ENCODE results near the gene STEAP3. TPM values are rescaled to one million over a fixed set of nuclear protein-coding genes. Genes with fewer than 3 reads are reported as not detected.

STEAP3 gene
- total RNA-seq, 1 experiment from 2014 or later: 6.0 TPM

DNA sequence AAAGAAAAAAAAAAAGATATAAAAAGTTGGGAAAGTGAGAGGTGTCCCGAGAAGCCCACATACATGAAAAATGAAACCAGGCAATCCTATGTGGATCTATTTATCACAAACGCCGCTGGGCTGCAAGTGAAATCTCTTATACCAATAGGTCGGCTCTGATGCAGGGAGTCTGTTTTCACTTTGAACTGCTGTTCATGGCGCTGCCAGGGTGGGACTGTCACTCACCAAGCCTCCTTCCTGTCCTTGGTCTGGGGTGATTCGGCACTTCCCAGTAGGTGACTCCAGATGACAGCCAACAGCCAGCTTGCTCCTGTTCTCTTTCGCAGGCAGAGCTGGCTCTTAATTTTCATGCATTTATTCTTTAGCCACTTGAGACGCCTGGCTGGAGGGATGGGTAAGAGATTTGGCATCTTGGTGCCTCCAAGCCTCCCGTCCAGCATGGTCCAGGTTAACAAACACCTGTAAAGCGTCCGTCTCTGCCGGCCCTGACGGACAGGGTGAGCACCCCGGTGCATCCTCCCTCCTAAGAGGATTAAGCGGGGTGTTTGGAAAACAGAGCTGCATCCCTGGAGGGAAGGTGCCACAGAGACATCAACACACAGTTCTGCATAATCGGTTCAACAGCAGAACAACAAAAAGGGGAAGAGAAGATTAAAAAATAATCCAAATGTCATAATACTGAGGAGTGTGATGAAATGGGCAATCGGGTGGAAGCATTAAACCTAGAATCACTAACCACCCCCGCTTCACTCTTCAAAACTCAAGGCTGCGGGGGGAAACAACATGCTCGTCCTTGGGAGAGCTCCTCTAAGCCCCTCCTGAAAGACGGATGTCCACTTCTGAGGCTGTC lies 58.7 kb downstream of the STEAP3 start:
- DNase-seq (ENCODE audit: low spot score): no peak
- in situ Hi-C loops (cut with HindIII; ENCODE audit: low sequenced_read_pairs): no loop called here

DNA sequence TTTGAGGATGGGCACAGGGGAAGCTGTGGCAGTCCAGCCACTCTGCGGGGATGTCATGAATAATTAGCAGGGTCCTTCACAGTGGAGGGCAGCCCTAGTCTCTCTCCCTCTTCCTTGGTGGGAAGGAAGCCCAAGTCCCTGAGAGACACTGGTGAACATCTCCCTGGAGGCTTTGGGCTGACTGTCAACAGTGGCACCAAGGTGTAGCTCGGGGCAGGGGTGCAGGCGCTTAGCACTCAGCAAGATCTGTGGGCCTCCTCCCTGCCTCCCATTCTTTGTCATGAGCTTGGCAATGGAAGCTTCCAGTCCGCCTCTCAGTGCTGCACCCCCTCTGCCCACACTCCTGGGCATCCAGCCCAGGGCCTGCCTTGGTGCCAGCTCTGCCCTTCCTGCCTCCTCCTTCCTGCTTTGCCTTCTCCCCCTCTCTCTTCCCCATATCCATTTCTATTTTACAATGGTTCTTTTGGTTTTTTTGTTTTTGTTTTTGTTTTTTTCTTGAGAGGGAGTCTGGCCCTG lies 59.4 kb downstream of the STEAP3 start:
- in situ Hi-C loops (cut with HindIII; ENCODE audit: low sequenced_read_pairs): no loop called here

DNA sequence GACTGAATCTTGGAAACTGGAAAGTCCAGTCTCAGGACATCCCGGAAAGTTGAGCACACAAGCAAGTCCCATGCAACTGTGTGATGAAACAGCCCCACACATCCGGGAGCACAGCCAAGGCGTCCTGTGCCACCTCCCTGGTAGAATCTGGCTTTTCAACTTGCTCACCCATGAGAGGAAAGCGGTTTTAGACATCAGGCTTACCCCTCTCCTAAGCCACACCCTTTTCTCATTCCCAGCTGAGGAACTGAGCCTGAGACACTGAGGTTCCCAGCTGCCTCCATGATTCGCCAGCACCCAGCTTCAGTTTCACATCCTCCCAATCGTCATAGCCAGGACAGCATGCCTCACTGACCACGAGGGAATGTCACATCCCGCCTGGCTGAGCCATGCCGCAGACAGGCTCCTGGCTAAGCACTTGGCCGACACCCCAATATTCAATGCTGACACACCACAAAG lies 60.3 kb downstream of the STEAP3 start:
- peak; percentile 86 for DNase-seq (ENCODE audit: low spot score)
- in situ Hi-C loops (cut with HindIII; ENCODE audit: low sequenced_read_pairs): no loop called here

More for the DNA sequence above, 59.4 kb downstream of the STEAP3 start:
- peak; percentile 72 for DNase-seq (ENCODE audit: low spot score)

GRCh38 chr2:119286661-119287060 lies 63.0 kb downstream of the STEAP3 start:
- DNase-seq (ENCODE audit: low spot score): no peak
- in situ Hi-C loops (cut with HindIII; ENCODE audit: low sequenced_read_pairs): no loop called here

GRCh38 chr2:119288576-119288975 lies 64.9 kb downstream of the STEAP3 start:
- DNase-seq (ENCODE audit: low spot score): no peak
- in situ Hi-C loops (cut with HindIII; ENCODE audit: low sequenced_read_pairs): no loop called here

DNA sequence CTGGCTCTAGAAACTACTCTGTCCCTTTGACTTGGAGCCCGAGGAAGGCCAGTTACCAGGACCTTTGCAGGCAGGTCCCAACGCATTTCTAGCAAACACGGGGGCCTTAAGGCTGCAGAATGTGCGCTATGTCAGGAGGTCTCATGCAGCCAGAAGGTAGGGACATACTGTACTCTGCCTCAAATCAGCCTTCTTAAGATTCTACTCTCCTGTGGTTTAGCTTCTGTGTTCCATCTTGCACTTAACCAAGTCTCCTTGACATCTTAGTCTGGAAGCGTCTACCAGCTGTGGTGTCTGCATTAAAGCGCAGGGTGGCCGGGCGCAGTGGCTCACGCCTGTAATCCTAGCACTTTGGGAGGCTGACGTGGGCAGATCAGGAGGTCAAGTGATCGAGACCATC lies 65.5 kb downstream of the STEAP3 start:
- DNase-seq (ENCODE audit: low spot score): no peak
- in situ Hi-C loops (cut with HindIII; ENCODE audit: low sequenced_read_pairs): no loop called here

DNA sequence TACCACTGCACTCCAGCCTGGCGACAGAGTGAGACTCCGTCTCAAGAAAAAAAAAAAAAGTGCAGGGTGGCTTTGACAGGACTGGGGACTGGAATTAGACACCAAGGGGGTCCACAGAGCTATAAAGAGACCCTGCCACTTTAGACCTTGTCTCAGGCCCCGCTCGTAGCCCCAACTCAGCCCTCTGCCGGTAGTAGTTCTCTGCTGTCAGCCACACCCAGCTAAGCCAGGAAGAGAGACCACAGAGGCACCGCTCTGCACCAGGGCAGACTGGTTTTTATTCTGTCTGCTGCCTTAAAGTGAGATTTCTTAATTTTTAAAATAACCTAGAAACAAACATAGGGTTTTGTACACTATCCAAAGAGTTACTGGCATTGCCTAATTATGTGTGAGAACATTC lies 66.0 kb downstream of the STEAP3 start:
- in situ Hi-C loops (cut with HindIII; ENCODE audit: low sequenced_read_pairs): no loop called here
- DNase-seq (ENCODE audit: low spot score): no peak

DNA sequence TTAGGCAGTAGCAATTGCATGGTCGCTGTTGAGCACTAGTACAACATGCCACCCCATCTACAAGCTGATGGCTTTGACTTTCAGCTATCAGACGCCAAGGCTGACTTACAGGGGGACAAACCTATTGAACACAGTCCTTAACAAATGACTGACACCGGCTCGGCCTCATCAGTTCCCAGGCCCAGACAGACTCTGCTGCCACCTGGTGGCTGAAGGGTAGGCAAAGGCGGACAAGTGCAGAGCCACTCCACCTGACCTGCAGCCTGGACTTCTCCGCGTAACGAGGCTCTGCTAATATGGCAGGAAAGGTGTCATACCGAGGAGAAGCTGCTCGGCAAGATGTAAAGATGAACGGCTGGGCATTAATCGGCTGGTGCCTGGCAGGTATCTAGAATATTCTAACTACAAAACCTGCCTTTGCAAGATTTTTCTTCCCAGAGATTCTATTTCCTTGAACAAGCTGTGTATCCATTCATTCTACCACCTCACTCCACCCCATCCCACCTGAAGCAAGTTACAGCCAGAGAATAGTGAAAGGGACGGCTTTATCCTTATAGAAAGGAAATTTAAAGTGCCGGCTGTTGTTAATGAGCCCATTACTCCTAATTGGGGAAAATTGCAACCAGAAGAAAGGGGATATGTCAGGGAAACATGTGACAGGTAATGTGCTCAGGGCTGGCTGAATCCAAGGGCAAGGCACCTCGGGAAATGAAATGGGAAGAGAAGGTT lies 67.4 kb downstream of the STEAP3 start:
- in situ Hi-C loops (cut with HindIII; ENCODE audit: low sequenced_read_pairs): no loop called here
- DNase-seq (ENCODE audit: low spot score): peak; percentile 88

DNA sequence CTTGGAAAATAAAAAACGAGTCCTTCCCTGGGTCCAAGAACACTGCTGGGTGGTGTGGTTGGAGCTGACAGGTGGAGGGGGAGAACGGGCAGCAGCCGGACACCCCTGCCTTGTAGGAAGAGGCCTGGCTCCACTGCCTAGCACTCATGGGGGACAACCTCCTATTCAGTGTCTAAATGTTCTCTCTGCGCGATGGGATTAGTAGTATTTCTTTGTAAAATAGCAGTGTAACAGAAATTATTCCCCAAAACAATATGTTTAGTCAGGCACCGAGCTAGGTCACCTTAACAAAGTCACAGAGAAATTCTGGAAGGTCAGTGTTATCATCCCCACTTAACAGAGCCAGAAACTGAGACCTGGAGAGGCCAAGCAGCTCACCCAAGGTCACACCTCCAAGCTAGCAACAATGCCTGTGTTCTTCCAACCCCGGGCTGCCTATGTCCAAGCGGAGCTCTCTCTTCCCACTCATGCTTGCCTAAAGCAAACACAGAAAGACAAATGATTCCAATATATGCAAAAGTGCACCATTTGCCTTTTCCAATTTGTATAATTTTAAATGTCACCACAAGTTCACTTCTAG lies 68.0 kb downstream of the STEAP3 start:
- in situ Hi-C loops (cut with HindIII; ENCODE audit: low sequenced_read_pairs): no loop called here
- no peak for DNase-seq (ENCODE audit: low spot score)

- in situ Hi-C loops (cut with HindIII; ENCODE audit: low sequenced_read_pairs): no loop called here
Observed at GRCh38 chr2:119292226-119292625, 68.6 kb downstream of the STEAP3 start.

GRCh38 chr2:119293254-119293653 lies 69.6 kb downstream of the STEAP3 start:
- in situ Hi-C loops (cut with HindIII; ENCODE audit: low sequenced_read_pairs): no loop called here
- no peak for DNase-seq (ENCODE audit: low spot score)

More at GRCh38 chr2:119292226-119292625, 68.6 kb downstream of the STEAP3 start:
- no peak for DNase-seq (ENCODE audit: low spot score)

DNA sequence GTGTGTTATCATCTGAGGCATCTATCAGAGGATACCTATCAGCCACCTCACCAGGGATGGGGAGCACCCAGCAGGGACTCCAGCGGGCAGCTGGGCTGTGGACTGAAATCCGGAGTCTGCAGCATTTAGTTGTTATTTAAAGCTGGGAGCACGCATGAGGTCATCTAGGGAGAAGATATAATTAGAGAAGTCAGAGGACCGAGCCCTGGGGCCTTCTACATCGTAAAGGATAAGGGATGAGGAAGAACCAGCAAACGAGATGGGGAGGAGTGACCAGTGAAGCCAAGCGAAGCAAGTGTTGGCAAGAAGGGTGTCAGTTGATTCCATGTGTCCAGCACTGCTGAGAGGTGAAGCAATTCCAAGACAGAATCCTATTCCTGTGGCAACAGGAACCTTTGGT lies 70.3 kb downstream of the STEAP3 start:
- DNase-seq (ENCODE audit: low spot score): peak; percentile 51
- in situ Hi-C loops (cut with HindIII; ENCODE audit: low sequenced_read_pairs): no loop called here

GRCh38 chr2:119294671-119295070 lies 71.0 kb downstream of the STEAP3 start:
- DNase-seq (ENCODE audit: low spot score): no peak
- in situ Hi-C loops (cut with HindIII; ENCODE audit: low sequenced_read_pairs): no loop called here

DNA sequence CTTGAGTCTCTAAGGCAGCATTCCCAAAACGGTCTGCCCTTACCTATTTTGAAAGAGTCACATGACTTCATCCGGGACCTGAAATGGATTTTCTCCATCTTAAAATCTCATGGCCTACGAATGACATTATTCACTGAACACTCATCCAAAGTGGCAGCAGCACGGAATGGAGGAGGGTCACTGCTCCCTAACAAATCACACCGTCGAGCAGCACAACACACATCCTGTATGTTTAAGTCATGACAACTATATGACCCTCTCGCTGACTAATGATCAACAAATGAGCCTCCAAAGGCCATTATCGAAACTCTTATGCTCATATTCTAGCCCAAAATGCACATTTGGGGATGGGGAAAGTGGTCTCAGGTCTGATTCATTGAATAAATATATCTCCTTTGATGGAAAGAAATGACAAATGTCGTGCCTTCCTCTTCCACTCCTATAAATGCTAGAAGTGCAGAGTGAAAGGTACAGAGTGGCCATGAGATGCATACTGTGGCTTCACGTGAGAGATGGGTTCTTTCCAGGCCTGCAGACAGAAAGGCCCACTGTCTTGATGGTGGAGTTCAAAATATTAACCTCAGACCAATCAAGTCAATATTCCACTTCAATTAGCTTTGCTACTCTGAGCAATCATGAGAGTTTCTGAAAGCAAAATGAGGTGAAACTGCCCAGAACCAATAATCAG lies 72.2 kb downstream of the STEAP3 start:
- in situ Hi-C loops (cut with HindIII; ENCODE audit: low sequenced_read_pairs): no loop called here
- no peak for DNase-seq (ENCODE audit: low spot score)

- in situ Hi-C loops (cut with HindIII; ENCODE audit: low sequenced_read_pairs): no loop called here
- DNase-seq (ENCODE audit: low spot score): no peak
Observed at GRCh38 chr2:119301413-119301812, 77.8 kb downstream of the STEAP3 start.

- no peak for DNase-seq (ENCODE audit: low spot score)
- in situ Hi-C loops (cut with HindIII; ENCODE audit: low sequenced_read_pairs): no loop called here
Observed at GRCh38 chr2:119304847-119305246, 81.2 kb downstream of the STEAP3 start.

DNA sequence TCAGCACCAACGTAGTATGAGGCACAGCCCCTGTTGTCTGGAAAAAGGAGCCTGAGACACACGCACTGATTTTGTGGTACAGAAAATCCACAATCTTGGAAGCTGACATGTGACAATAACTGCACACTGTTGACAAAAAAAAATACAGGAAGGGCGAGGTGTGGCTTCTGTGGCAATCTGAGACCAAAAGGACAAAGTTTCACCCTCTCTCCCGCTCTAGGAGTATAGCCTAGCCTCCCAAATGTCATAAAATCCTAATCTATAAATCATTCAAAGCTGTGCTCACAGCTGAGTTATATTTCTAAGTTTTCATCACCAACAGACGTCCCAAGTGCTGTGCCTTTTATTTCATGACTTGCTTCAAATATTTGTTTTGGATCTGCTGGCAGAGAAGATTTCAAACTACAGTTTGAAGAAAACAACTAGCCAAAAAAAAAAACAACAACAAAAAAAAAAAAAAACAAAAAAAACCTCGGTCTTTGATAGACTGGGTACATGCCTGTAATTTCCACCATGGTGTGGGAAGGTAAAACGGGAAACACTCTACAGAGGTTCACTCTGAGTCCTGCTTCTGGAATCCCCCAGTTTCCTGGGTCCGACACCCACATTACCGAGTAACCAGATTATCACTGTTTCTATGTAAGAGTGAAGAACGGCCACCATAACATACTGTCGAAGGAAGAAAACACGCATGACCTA lies 82.0 kb downstream of the STEAP3 start:
- no peak for DNase-seq (ENCODE audit: low spot score)
- in situ Hi-C loops (cut with HindIII; ENCODE audit: low sequenced_read_pairs): no loop called here

- no peak for DNase-seq (ENCODE audit: low spot score)
- in situ Hi-C loops (cut with HindIII; ENCODE audit: low sequenced_read_pairs): no loop called here
Observed at GRCh38 chr2:119306196-119306590, 82.6 kb downstream of the STEAP3 start.
